IMR-90 (cell line): ENCODE data around the gene IGF1. TPM values are rescaled to one million over a fixed set of nuclear protein-coding genes. Genes with fewer than 3 reads are reported as not detected.

ENCODE experiments used
- ATAC-seq: fragments of 200-7000 bp; cut with Tn5 transposase; 2 replicates; pipeline ENCODE4 v1.9.1; 2020; ENCODE audit warnings: low read depth, mild to moderate bottlenecking, moderate library complexity
- BruUV-seq: library from RNA; stranded (reverse); fragments of 400-500 nt; replicated peaks from 2 replicates; lab custom pipeline; 2021; lab: Mats Ljungman, UMichigan
- CTCF ChIA-PET: fragments of 300-600 bp; formaldehyde crosslinking; extraction: SDS; loops from one replicate; lab custom pipeline; 2021; ENCODE audit warnings: antibody characterized with exemption; lab: Yijun Ruan, JAX
- POLR2A ChIA-PET: fragments of 300-600 bp; sonication (Branson Sonifier 250); formaldehyde crosslinking; loops from one replicate; lab custom pipeline; 2022; ENCODE audit warnings: antibody characterized with exemption; ENCODE audit not compliant: unreplicated experiment; lab: Charles Lee
- DNase-seq: peaks from one replicate; pipeline ENCODE4 v3.0.0; 2013
- H2AFZ ChIP-seq: replicated peaks from 2 replicates; pipeline ENCODE3; 2013; ENCODE audit warnings: low read length, mild to moderate bottlenecking; ENCODE audit not compliant: poor library complexity
- H2AK5ac ChIP-seq: 2 replicates; pipeline ENCODE4 v1.6.1; 2013; ENCODE audit warnings: low read depth, low read length, inconsistent platforms
- H2AK9ac ChIP-seq: replicated peaks from 2 replicates; pipeline ENCODE3; 2013; ENCODE audit warnings: mild to moderate bottlenecking, low read depth, low read length, moderate library complexity; ENCODE audit not compliant: poor library complexity
- H2BK120ac ChIP-seq: 2 replicates; pipeline ENCODE4 v1.6.1; 2013; ENCODE audit warnings: low read depth, low read length, inconsistent platforms
- H2BK15ac ChIP-seq: 3 replicates; pipeline ENCODE4 v1.6.1; 2013; ENCODE audit warnings: low read depth, low read length, inconsistent platforms
- H2BK20ac ChIP-seq: 2 replicates; pipeline ENCODE4 v1.6.1; 2013; ENCODE audit warnings: low read depth, mild to moderate bottlenecking, inconsistent platforms, low read length, moderate library complexity
- H2BK5ac ChIP-seq: 2 replicates; pipeline ENCODE4 v1.6.1; 2013; ENCODE audit warnings: mild to moderate bottlenecking, low read depth, low read length, inconsistent platforms; ENCODE audit not compliant: poor library complexity, severe bottlenecking
- H3K14ac ChIP-seq: replicated peaks from 2 replicates; pipeline ENCODE4 v1.6.1; 2013; ENCODE audit warnings: low read depth, low read length, inconsistent platforms
- H3K18ac ChIP-seq: 2 replicates; pipeline ENCODE4 v1.6.1; 2013; ENCODE audit warnings: low read depth, low read length, control low read depth
- H3K23ac ChIP-seq: 2 replicates; pipeline ENCODE4 v1.6.1; 2013; ENCODE audit warnings: low read depth, low read length, inconsistent platforms
- H3K27ac ChIP-seq: 2 replicates; pipeline ENCODE4 v1.5.1; 2013; ENCODE audit warnings: mild to moderate bottlenecking, control low read depth, low read length; ENCODE audit not compliant: insufficient read depth
- H3K27me3 ChIP-seq: 2 replicates; pipeline ENCODE4 v1.6.1; 2013; ENCODE audit warnings: low read length; ENCODE audit not compliant: control insufficient read depth, insufficient read depth
- H3K36me3 ChIP-seq: 2 replicates; pipeline ENCODE4 v1.6.1; 2013; ENCODE audit warnings: low read length, mixed read lengths; ENCODE audit not compliant: control insufficient read depth, insufficient read depth
- H3K4ac ChIP-seq: 2 replicates; pipeline ENCODE4 v1.6.1; 2013; ENCODE audit warnings: low read depth, low read length, inconsistent platforms
- H3K4me1 ChIP-seq: 2 replicates; pipeline ENCODE4 v1.6.1; 2013; ENCODE audit warnings: low read length, mixed read lengths; ENCODE audit not compliant: control insufficient read depth, insufficient read depth
- H3K4me2 ChIP-seq: 2 replicates; pipeline ENCODE4 v1.6.1; 2013; ENCODE audit warnings: low read depth, mild to moderate bottlenecking, control low read depth, low read length, moderate library complexity
- H3K4me3 ChIP-seq: 2 replicates; pipeline ENCODE4 v1.5.1; 2013; ENCODE audit warnings: low read depth, mild to moderate bottlenecking, control low read depth, low read length, moderate library complexity; ENCODE audit not compliant: insufficient read depth
- H3K56ac ChIP-seq: 2 replicates; pipeline ENCODE4 v1.6.1; 2013; ENCODE audit warnings: low read length, inconsistent platforms; ENCODE audit not compliant: insufficient read depth; ENCODE audit errors: extremely low read depth
- H3K79me1 ChIP-seq, 2 experiments: 2 replicates each; pipeline ENCODE4 v1.6.1; 2013; ENCODE audit warnings: low read length in 2 of 2, inconsistent platforms in 1 of 2, low read depth in 1 of 2
- H3K9ac ChIP-seq: 2 replicates; pipeline ENCODE4 v1.6.1; 2013; ENCODE audit warnings: low read depth, low read length, control low read depth
- H3K9me1 ChIP-seq: 2 replicates; pipeline ENCODE4 v1.6.1; 2013; ENCODE audit warnings: low read length, inconsistent platforms; ENCODE audit not compliant: insufficient read depth
- H3K9me3 ChIP-seq: 2 replicates; pipeline ENCODE4 v1.6.1; 2013; ENCODE audit warnings: low read length; ENCODE audit not compliant: control insufficient read depth, insufficient read depth
- H4K20me1 ChIP-seq: 2 replicates; pipeline ENCODE4 v1.6.1; 2013; ENCODE audit warnings: low read length, inconsistent platforms; ENCODE audit not compliant: insufficient read depth
- H4K5ac ChIP-seq: 2 replicates; pipeline ENCODE4 v1.6.1; 2013; ENCODE audit warnings: mild to moderate bottlenecking, low read depth, low read length, control low read depth
- H4K8ac ChIP-seq, 2 experiments: 2 replicates each; pipeline ENCODE4 v1.6.1; 2013; ENCODE audit warnings: low read depth in 2 of 2, low read length in 2 of 2, control low read depth in 1 of 2, inconsistent platforms in 1 of 2
- H4K91ac ChIP-seq: 2 replicates; pipeline ENCODE4 v1.6.1; 2013; ENCODE audit warnings: low read depth, low read length, inconsistent platforms; ENCODE audit not compliant: insufficient read depth
- BHLHE40 ChIP-seq: fragments of 150-350 bp; IDR thresholded peaks from 2 replicates; pipeline ENCODE4 v1.6.1; 2016; ENCODE audit warnings: mild to moderate bottlenecking, low read depth, low read length
- CEBPB ChIP-seq: IDR thresholded peaks from 2 replicates; pipeline ENCODE4 v1.6.1; 2012; ENCODE audit warnings: low read depth, low read length, improper control_type of control experiment
- RAD21 ChIP-seq: IDR thresholded peaks from 2 replicates; pipeline ENCODE4 v1.6.1; 2012; ENCODE audit warnings: low read length, improper control_type of control experiment
- WGBS, 2 experiments: methylation state at CpG; one replicate each; pipeline versions ENCODE4 v1.1.5 to v1.1.7; 2013; ENCODE audit warnings: missing lambda C conversion rate in 2 of 2; ENCODE audit not compliant: insufficient read length in 1 of 2; ENCODE audit errors: extremely low coverage in 2 of 2; 5-methylcytosine and 5-hydroxymethylcytosine counted together
- dilution Hi-C: fragments of 300-500 bp; cut with HindIII; formaldehyde crosslinking; loops from one replicate; pipeline ENCODE4 v1.14.3; 2018; ENCODE audit warnings: low sequenced_read_pairs; ENCODE audit not compliant: unreplicated experiment
- in situ Hi-C: fragments of 300-500 bp; cut with MboI; formaldehyde crosslinking; loops from 3 replicates; pipeline ENCODE4 v1.14.3; 2019; ENCODE audit warnings: low sequenced_read_pairs, inconsistent platforms, mixed read lengths
- intact Hi-C: fragments of 100-400 bp; cut with micrococcal nuclease; formaldehyde crosslinking; loops from 2 replicates; pipeline ENCODE4 v1.10.0; 2022
- polyA plus RNA-seq, 3 experiments: library from polyadenylated mRNA; depleted of rRNA; stranded (reverse); fragments of >200 nt; gene quantifications; 2 replicates each; pipeline ENCODE4 v1.2.3, GENCODE V29; 2012; ENCODE audit warnings: low replicate concordance in 1 of 3
- total RNA-seq: library from RNA; depleted of rRNA; stranded (reverse); fragments of >200 nt; gene quantifications from 2 replicates; pipeline ENCODE4 v1.2.3, GENCODE V29; 2012

The IGF1 gene
- total and polyA plus RNA-seq, 2 of the 4 experiments (the other 2 are of a cell fraction): under 0.01 to 0.12 TPM

DNA sequence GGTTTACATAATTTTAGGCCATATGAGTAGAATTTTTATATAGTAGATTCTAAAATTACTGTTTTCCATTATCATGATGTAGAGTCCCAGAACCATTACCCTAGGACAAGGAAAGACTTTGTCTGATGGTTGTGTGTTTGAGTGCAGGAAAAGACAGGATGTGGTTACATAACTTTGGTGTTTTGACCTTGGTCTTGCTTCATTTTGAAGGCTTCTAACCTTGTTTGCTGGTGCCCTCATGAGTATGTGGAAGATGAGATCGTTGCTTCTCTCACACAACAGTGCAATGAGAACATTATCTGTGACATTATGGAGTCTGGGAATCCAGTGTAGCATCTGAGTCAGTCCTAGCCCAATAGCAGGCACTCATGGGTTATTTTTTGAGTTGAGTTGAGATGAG, 106.2 kb downstream of the IGF1 start:
- H2BK120ac ChIP-seq: no peak overlapping the region
- WGBS, 2 experiments: no CpG with 5 or more reads among the region's 1 CpG
- no peak overlapping the region for H3K23ac ChIP-seq
- no peaks in the 10 kb centered on the region for H3K79me1 ChIP-seq
- no peaks in the 10 kb centered on the region for H4K20me1 ChIP-seq
- in situ Hi-C loops (no loop called here), intact Hi-C loops (no loop called here), dilution Hi-C loops (no loop called here)
- no peaks in the 10 kb centered on the region for H3K36me3 ChIP-seq
- ChIA-PET POLR2A (no interaction called here), CTCF (no interaction called here)
- H3K4me2 ChIP-seq: no peak overlapping the region
- no peak overlapping the region for H3K4me3 ChIP-seq
- no peak overlapping the region for H4K8ac ChIP-seq
- H2BK15ac ChIP-seq: no peak overlapping the region
- H3K18ac ChIP-seq: no peak overlapping the region
- TF ChIP-seq BHLHE40 (no peak), RAD21 (no peak), CEBPB (0 out of 2 replicates have a peak, but pooled peaks have one; percentile 8)
- no peak overlapping the region for H3K4ac ChIP-seq
- H3K9ac ChIP-seq: no peak overlapping the region
- no peak overlapping the region for H2AK5ac ChIP-seq
- no peak overlapping the region for H2BK20ac ChIP-seq
- no peak overlapping the region for H2BK5ac ChIP-seq
- no peaks in the 10 kb centered on the region; the same call in 1 of the 2 replicates for H3K9me3 ChIP-seq
- H3K27ac ChIP-seq: no peak overlapping the region; the same call in 1 of the 2 replicates
- peak; percentile 30 for DNase-seq
- no peak overlapping the region for H3K56ac ChIP-seq
- H3K9me1 ChIP-seq: no peaks in the 10 kb centered on the region
- no peaks in the 10 kb centered on the region for H3K27me3 ChIP-seq
- no peak overlapping the region for H3K14ac ChIP-seq
- no TSS peak for BruUV-seq
- ATAC-seq: no peak
- peak overlapping the region; percentile 29; the same call in 1 of the 2 replicates for H4K5ac ChIP-seq
- H4K91ac ChIP-seq: no peak overlapping the region
- H2AK9ac ChIP-seq: no peak overlapping the region
- peaks cover 6% of the 10 kb centered on the region for H3K4me1 ChIP-seq
- H2AFZ ChIP-seq: no peak overlapping the region
